ENCODE data around the gene TRERF1. TPM values are rescaled to one million over a fixed set of nuclear protein-coding genes. Genes with fewer than 3 reads are reported as not detected.

TRERF1 gene
- total RNA-seq, 1 experiment from 2014 or later = 22.3 TPM

DNA sequence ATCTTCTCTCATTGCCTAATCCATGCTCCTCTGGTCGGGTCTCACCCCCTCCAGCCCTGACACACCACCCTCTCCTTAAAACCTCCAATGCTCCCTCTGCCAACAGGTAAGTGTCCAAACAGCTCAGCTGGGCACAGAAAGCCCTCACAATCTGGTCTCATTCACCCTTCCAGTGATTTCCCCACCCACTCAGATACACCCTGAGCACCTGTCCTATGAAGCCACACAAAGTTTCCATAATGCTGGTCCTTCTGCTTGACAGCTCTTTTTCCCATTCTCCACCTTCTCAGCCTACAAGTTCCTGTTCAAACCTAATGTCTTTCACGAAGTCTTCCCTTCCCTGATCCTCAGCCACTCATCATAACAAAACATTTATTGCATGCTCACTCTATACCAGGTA, 164.0 kb downstream of the TRERF1 start:
- POLR2A ChIA-PET = interaction anchor here (0.7 kb wide), 1 partner anchor 20 kb away, joined by 6 read pairs; no protein-coding TSS in a partner anchor

DNA sequence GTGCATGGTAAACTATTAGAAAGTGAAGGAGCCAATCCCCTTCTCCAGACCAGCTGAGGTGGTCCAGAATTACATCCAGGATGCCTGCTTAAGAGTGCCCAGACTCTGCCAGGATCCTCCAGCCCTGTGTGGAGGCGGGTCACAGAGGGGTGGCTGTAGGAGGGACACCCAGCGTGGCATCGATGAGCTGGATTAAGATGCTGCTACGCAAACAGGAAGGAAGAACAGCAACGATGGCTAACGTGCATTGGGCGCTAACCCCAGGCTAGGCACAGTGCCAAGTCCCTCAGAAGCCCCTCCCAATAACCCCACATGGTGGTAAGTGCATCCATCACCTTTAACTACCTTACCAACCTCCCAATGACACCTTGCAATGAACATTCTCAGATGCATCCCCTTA, 170.2 kb downstream of the TRERF1 start:
- DNase-seq (ENCODE audit: low spot score) (no peak), ATAC-seq (no peak)
- Mint-ChIP-seq H3K27ac (0 out of 2 replicates have a peak overlapping the region, but pooled peaks have one; percentile 39), H3K4me1 (peaks cover 44% of the 10 kb centered on the region), H3K9me3 (peaks cover 11% of the 10 kb centered on the region), H3K36me3 (peaks cover 14% of the 10 kb centered on the region), H3K4me3 (no peak overlapping the region), H3K27me3 (ENCODE audit: low read depth) (no peaks in the 10 kb centered on the region)
- CTCF ChIA-PET = interaction anchor here (1.2 to 4.0 kb wide), 2 partner anchors 21 to 28 kb away, joined by 3 to 19 read pairs; no protein-coding TSS in a partner anchor
- POLR2A ChIA-PET = no interaction called here
- TF ChIP-seq, protein P1, sequence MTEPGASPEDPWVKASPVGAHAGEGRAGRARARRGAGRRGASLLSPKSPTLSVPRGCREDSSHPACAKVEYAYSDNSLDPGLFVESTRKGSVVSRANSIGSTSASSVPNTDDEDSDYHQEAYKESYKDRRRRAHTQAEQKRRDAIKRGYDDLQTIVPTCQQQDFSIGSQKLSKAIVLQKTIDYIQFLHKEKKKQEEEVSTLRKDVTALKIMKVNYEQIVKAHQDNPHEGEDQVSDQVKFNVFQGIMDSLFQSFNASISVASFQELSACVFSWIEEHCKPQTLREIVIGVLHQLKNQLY (CRISPR knock-in tag; IDR thresholded peaks at IDR 0.05) = no peak

More for the DNA sequence above, 164.0 kb downstream of the TRERF1 start:
- TF ChIP-seq, protein P2, sequence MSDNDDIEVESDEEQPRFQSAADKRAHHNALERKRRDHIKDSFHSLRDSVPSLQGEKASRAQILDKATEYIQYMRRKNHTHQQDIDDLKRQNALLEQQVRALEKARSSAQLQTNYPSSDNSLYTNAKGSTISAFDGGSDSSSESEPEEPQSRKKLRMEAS (CRISPR knock-in tag; IDR thresholded peaks at IDR 0.05) = no peak
- no peak for TF ChIP-seq FOXK1 (CRISPR knock-in tag; IDR thresholded peaks at IDR 0.05)
- TF ChIP-seq, protein P3, sequence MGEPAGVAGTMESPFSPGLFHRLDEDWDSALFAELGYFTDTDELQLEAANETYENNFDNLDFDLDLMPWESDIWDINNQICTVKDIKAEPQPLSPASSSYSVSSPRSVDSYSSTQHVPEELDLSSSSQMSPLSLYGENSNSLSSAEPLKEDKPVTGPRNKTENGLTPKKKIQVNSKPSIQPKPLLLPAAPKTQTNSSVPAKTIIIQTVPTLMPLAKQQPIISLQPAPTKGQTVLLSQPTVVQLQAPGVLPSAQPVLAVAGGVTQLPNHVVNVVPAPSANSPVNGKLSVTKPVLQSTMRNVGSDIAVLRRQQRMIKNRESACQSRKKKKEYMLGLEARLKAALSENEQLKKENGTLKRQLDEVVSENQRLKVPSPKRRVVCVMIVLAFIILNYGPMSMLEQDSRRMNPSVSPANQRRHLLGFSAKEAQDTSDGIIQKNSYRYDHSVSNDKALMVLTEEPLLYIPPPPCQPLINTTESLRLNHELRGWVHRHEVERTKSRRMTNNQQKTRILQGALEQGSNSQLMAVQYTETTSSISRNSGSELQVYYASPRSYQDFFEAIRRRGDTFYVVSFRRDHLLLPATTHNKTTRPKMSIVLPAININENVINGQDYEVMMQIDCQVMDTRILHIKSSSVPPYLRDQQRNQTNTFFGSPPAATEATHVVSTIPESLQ (CRISPR knock-in tag; IDR thresholded peaks at IDR 0.05) = no peak
- Mint-ChIP-seq H3K27me3 (ENCODE audit: low read depth) (no peaks in the 10 kb centered on the region), H3K4me3 (no peak overlapping the region), H3K9me3 (peaks cover 12% of the 10 kb centered on the region), H3K27ac (no peak overlapping the region), H3K4me1 (peaks cover 8% of the 10 kb centered on the region), H3K36me3 (peaks cover 20% of the 10 kb centered on the region)
- ATAC-seq = no peak
- CTCF ChIA-PET = no interaction called here
- DNase-seq (ENCODE audit: low spot score) = no peak

DNA sequence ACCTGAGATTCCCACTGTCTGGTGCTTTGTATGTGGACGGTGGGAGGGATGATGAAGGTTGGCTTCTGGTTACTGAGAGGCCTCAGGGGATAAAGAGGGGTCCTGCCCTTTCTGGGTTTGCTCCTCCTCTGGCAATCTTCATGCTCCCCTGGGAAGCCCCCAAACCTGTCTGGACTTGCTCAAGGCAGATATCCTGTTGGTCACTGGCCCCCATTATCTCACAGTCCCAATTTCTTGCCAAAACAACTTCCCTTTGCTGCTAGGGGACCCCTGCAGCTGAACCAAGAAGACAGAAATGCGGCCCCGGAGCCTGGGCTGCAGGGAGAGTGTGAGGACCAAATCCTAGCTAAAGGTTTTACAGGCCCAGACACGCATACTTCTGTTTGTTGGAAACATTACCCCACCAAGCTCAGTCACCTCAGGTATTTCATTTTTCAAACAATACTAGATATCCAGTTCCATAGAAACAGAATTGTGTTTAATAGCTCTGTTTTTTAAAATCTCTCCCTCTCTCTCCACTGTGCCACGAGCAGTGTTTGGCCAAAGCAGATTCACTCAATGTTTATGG, 170.7 kb downstream of the TRERF1 start:
- ChIA-PET POLR2A (no interaction called here), CTCF (interaction anchor here (0.6 to 4.0 kb wide), 4 partner anchors 18 to 267 kb away, joined by 3 to 19 read pairs (median 3); no protein-coding TSS in a partner anchor)
- no peaks in the 10 kb centered on the region for H3K27me3 Mint-ChIP-seq (ENCODE audit: low read depth)
- H3K4me3 Mint-ChIP-seq = no peak overlapping the region
- H3K27ac Mint-ChIP-seq = 0 out of 2 replicates have a peak overlapping the region, but pooled peaks have one; percentile 39
- TF ChIP-seq, protein P4, sequence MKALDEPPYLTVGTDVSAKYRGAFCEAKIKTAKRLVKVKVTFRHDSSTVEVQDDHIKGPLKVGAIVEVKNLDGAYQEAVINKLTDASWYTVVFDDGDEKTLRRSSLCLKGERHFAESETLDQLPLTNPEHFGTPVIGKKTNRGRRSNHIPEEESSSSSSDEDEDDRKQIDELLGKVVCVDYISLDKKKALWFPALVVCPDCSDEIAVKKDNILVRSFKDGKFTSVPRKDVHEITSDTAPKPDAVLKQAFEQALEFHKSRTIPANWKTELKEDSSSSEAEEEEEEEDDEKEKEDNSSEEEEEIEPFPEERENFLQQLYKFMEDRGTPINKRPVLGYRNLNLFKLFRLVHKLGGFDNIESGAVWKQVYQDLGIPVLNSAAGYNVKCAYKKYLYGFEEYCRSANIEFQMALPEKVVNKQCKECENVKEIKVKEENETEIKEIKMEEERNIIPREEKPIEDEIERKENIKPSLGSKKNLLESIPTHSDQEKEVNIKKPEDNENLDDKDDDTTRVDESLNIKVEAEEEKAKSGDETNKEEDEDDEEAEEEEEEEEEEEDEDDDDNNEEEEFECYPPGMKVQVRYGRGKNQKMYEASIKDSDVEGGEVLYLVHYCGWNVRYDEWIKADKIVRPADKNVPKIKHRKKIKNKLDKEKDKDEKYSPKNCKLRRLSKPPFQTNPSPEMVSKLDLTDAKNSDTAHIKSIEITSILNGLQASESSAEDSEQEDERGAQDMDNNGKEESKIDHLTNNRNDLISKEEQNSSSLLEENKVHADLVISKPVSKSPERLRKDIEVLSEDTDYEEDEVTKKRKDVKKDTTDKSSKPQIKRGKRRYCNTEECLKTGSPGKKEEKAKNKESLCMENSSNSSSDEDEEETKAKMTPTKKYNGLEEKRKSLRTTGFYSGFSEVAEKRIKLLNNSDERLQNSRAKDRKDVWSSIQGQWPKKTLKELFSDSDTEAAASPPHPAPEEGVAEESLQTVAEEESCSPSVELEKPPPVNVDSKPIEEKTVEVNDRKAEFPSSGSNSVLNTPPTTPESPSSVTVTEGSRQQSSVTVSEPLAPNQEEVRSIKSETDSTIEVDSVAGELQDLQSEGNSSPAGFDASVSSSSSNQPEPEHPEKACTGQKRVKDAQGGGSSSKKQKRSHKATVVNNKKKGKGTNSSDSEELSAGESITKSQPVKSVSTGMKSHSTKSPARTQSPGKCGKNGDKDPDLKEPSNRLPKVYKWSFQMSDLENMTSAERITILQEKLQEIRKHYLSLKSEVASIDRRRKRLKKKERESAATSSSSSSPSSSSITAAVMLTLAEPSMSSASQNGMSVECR (CRISPR knock-in tag; IDR thresholded peaks at IDR 0.05; ENCODE audit: borderline replicate concordance) = no peak
- TF ChIP-seq GABPB1 (CRISPR knock-in tag; IDR thresholded peaks at IDR 0.05) (no peak), NFE2L1 (CRISPR knock-in tag; IDR thresholded peaks at IDR 0.05) (no peak), ZNF232 (CRISPR knock-in tag; IDR thresholded peaks at IDR 0.05) (no peak), TCF7 (CRISPR knock-in tag; IDR thresholded peaks at IDR 0.05; ENCODE audit: low read depth) (no peak)
- TF ChIP-seq, protein P3 (CRISPR knock-in tag; IDR thresholded peaks at IDR 0.05) = no peak
- peaks cover 14% of the 10 kb centered on the region for H3K36me3 Mint-ChIP-seq
- ATAC-seq (no peak), DNase-seq (ENCODE audit: low spot score) (no peak)
- H3K9me3 Mint-ChIP-seq = peaks cover 11% of the 10 kb centered on the region
- peaks cover 45% of the 10 kb centered on the region for H3K4me1 Mint-ChIP-seq

All from WTC11 (cell line).